Activated CD8-positive, alpha-beta T cell treated with anti-CD3 and anti-CD28 coated beads for 36 hours (primary cell): ENCODE results near the gene UGT1A1. TPM values are rescaled to one million over a fixed set of nuclear protein-coding genes. Genes with fewer than 3 reads are reported as not detected.

Source experiments
- ATAC-seq: fragments of 200-7000 bp; cut with Tn5 transposase; one replicate; pipeline ENCODE4 v1.10.0; 2021; ENCODE audit warnings: mild to moderate bottlenecking, moderate library complexity
- CTCF ChIA-PET: fragments of 350-600 bp; sonication (Branson Sonifier 250); formaldehyde crosslinking; loops from one replicate; lab custom pipeline; 2021; ENCODE audit warnings: antibody characterized with exemption; lab: Charles Lee
- POLR2A ChIA-PET: fragments of 350-600 bp; sonication (Branson Sonifier 250); formaldehyde crosslinking; loops from one replicate; lab custom pipeline; 2021; ENCODE audit warnings: antibody characterized with exemption; lab: Charles Lee
- DNase-seq: peaks from one replicate; pipeline ENCODE4 v3.0.0-alpha.2; 2020
- H3K27ac Mint-ChIP-seq: one replicate; pipeline ENCODE4 v1.8.0; 2021; ENCODE audit warnings: mild to moderate bottlenecking, mixed read lengths
- H3K27me3 Mint-ChIP-seq: one replicate; pipeline ENCODE4 v1.8.0; 2021; ENCODE audit warnings: mixed read lengths
- H3K36me3 Mint-ChIP-seq: one replicate; pipeline ENCODE4 v1.8.0; 2021; ENCODE audit warnings: low read depth, mixed read lengths
- H3K4me1 Mint-ChIP-seq: one replicate; pipeline ENCODE4 v1.8.0; 2021; ENCODE audit warnings: low read depth, mixed read lengths
- H3K4me3 Mint-ChIP-seq: one replicate; pipeline ENCODE4 v1.8.0; 2021; ENCODE audit warnings: mild to moderate bottlenecking, moderate library complexity, mixed read lengths
- H3K9me3 Mint-ChIP-seq: one replicate; pipeline ENCODE4 v1.8.0; 2021; ENCODE audit warnings: mixed read lengths
- CTCF ChIP-seq: fragments of 200-600 bp; IDR thresholded peaks from one replicate; pipeline ENCODE4 v1.8.0; 2022; ENCODE audit warnings: antibody characterized with exemption, mild to moderate bottlenecking
- intact Hi-C: fragments of 100-400 bp; cut with micrococcal nuclease; formaldehyde crosslinking; loops from one replicate; pipeline ENCODE4 v1.10.0; 2022
- total RNA-seq, 2 experiments: library from RNA; stranded (reverse); gene quantifications; one replicate each; pipeline ENCODE4 v1.2.3, GENCODE V29; 2021

The UGT1A1 gene
- total RNA-seq, 2 experiments from 2014 or later, result not detected

DNA sequence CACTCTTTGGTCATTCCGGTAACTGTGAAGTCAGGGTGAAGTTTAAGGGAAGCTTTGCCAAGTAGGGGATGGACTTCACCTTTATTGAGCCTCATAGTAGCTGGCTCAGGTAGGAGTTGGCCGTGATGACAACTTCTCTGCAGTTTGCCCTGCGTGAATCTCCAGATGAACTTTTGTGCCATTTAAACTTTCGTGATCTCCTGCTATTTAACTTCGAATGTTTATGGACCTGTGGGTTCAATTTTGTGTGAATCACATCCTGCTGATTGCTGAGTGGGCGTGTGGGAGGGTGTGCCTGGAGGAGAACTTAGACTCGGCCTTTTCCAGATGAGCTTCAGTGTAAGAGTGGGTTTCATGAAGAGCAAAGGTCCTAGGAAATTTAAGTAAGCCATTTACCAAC is 4.2 kb downstream of the UGT1A1 start:
- TF ChIP-seq CTCF, result no peak
- ATAC-seq, result no peak
- Mint-ChIP-seq H3K9me3 (no peaks in the 10 kb centered on the region), H3K4me3 (no peak overlapping the region), H3K4me1 (no peaks in the 10 kb centered on the region), H3K27me3 (peaks cover 15% of the 10 kb centered on the region), H3K27ac (no peak overlapping the region), H3K36me3 (no peaks in the 10 kb centered on the region)
- ChIA-PET CTCF (no interaction called here), POLR2A (no interaction called here)
- intact Hi-C loops, result no loop called here
- no peak for DNase-seq

GRCh38 chr2:233764761-233765160 is 4.7 kb downstream of the UGT1A1 start:
- intact Hi-C loops, result no loop called here
- POLR2A ChIA-PET, result no interaction called here
- no peak for ATAC-seq
- CTCF ChIA-PET, result no interaction called here
- Mint-ChIP-seq H3K27ac (no peak overlapping the region), H3K4me1 (no peaks in the 10 kb centered on the region), H3K4me3 (no peak overlapping the region), H3K27me3 (peaks cover 17% of the 10 kb centered on the region), H3K9me3 (no peaks in the 10 kb centered on the region), H3K36me3 (no peaks in the 10 kb centered on the region)
- no peak for TF ChIP-seq CTCF
- no peak for DNase-seq

DNA sequence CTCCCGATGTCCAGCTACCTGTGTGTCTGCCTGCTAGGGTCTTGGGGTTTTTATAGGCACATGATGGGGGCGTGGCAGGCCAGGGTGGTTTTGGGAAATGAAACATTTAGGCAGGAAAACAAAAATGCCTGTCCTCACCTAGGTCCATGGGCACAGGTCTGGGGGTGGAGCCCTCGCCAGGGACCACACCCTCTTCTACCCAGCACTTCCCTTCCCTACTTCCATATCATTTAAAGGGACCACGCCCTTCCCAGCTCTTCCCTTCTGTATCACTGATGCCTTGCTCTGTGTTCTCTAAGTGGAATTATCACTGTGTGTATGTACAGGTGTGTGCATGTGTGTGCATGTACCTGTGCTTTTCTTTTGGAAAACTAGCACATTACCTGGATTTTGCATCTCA is 6.3 kb downstream of the UGT1A1 start:
- Mint-ChIP-seq H3K4me1 (no peaks in the 10 kb centered on the region), H3K27me3 (peaks cover 17% of the 10 kb centered on the region), H3K36me3 (no peaks in the 10 kb centered on the region), H3K4me3 (no peak overlapping the region), H3K27ac (no peak overlapping the region), H3K9me3 (no peaks in the 10 kb centered on the region)
- no peak for TF ChIP-seq CTCF
- ChIA-PET POLR2A (no interaction called here), CTCF (no interaction called here)
- no peak for ATAC-seq
- intact Hi-C loops, result no loop called here
- DNase-seq, result no peak

GRCh38 chr2:233768076-233768475 is 8.0 kb downstream of the UGT1A1 start:
- Mint-ChIP-seq H3K4me3 (no peak overlapping the region), H3K27me3 (peaks cover 17% of the 10 kb centered on the region), H3K4me1 (no peaks in the 10 kb centered on the region), H3K27ac (no peak overlapping the region), H3K36me3 (no peaks in the 10 kb centered on the region), H3K9me3 (no peaks in the 10 kb centered on the region)
- intact Hi-C loops, result no loop called here
- ATAC-seq (no peak), DNase-seq (no peak)
- POLR2A ChIA-PET, result no interaction called here
- TF ChIP-seq CTCF, result no peak
- CTCF ChIA-PET, result no interaction called here

DNA sequence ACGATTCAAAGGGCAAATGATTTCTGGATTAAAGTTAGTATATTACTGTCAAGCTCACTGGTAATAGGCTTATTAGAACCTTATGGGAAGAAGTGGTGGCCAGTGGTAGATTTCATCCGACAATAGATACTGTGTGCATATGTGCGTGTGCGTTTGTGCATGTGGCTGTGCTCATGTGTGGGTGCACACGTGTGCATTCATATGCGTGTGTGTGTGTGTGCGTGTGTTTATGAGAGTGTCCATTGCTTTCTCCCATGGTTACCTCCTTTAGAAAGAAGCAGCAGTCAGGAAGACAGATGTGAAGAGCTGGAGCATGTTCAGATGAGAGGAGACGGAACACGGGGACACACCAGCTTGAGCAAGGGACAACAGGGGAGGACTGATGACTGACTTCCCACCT is 9.2 kb downstream of the UGT1A1 start:
- no peak overlapping the region for H3K27ac Mint-ChIP-seq
- no peak for TF ChIP-seq CTCF
- no peak overlapping the region for H3K4me3 Mint-ChIP-seq
- ChIA-PET POLR2A (no interaction called here), CTCF (no interaction called here)
- ATAC-seq, result no peak
- no peak for DNase-seq
- H3K36me3 Mint-ChIP-seq, result no peaks in the 10 kb centered on the region
- no peaks in the 10 kb centered on the region for H3K9me3 Mint-ChIP-seq
- intact Hi-C loops, result no loop called here
- H3K4me1 Mint-ChIP-seq, result no peaks in the 10 kb centered on the region
- peaks cover 13% of the 10 kb centered on the region for H3K27me3 Mint-ChIP-seq
